Activated naive CD4-positive, alpha-beta T cell treated with anti-CD3 and anti-CD28 coated beads for 36 hours (primary cell): ENCODE results near the gene TNNT1. TPM values are rescaled to one million over a fixed set of nuclear protein-coding genes. Genes with fewer than 3 reads are reported as not detected.

Experiments used
- CTCF ChIA-PET: fragments of 350-600 bp; sonication (Branson Sonifier 250); formaldehyde crosslinking; loops from one replicate; lab custom pipeline; 2021; ENCODE audit warnings: antibody characterized with exemption; lab: Charles Lee
- DNase-seq: peaks from one replicate; pipeline ENCODE4 v3.0.0-alpha.2; 2020
- H3K27ac Mint-ChIP-seq: one replicate; pipeline ENCODE4 v1.8.0; 2021; ENCODE audit warnings: mild to moderate bottlenecking, mixed read lengths
- H3K27me3 Mint-ChIP-seq: one replicate; pipeline ENCODE4 v1.8.0; 2021; ENCODE audit warnings: low read depth, mixed read lengths
- H3K36me3 Mint-ChIP-seq: one replicate; pipeline ENCODE4 v1.8.0; 2021; ENCODE audit warnings: low read depth, mixed read lengths
- H3K4me1 Mint-ChIP-seq: one replicate; pipeline ENCODE4 v1.8.0; 2021; ENCODE audit warnings: low read depth, mixed read lengths
- H3K4me3 Mint-ChIP-seq: one replicate; pipeline ENCODE4 v1.8.0; 2021; ENCODE audit warnings: mild to moderate bottlenecking, moderate library complexity, mixed read lengths
- H3K9me3 Mint-ChIP-seq: one replicate; pipeline ENCODE4 v1.8.0; 2021; ENCODE audit warnings: mixed read lengths
- intact Hi-C: fragments of 100-400 bp; cut with micrococcal nuclease; formaldehyde crosslinking; loops from one replicate; pipeline ENCODE4 v1.15.1; 2023
- total RNA-seq, 2 experiments: library from RNA; stranded (reverse); gene quantifications; one replicate each; pipeline ENCODE4 v1.2.3, GENCODE V29; 2021

TNNT1 gene
- total RNA-seq, 2 experiments from 2014 or later: not detected

GRCh38 chr19:55097864-55098715 is 50.9 kb downstream of the TNNT1 start:
- Mint-ChIP-seq H3K27me3 (no peaks in the 10 kb centered on the region), H3K36me3 (peaks cover 22% of the 10 kb centered on the region), H3K9me3 (no peaks in the 10 kb centered on the region), H3K4me1 (no peaks in the 10 kb centered on the region), H3K27ac (no peak overlapping the region), H3K4me3 (no peak overlapping the region)
- CTCF ChIA-PET: no interaction called here
- DNase-seq: no peak
- intact Hi-C loops: no loop called here

GRCh38 chr19:55096061-55096701 is 52.8 kb downstream of the TNNT1 start:
- no peaks in the 10 kb centered on the region for H3K27me3 Mint-ChIP-seq
- H3K4me3 Mint-ChIP-seq: no peak overlapping the region
- no peak for DNase-seq
- H3K9me3 Mint-ChIP-seq: no peaks in the 10 kb centered on the region
- H3K4me1 Mint-ChIP-seq: no peaks in the 10 kb centered on the region
- peaks cover 14% of the 10 kb centered on the region for H3K36me3 Mint-ChIP-seq
- no peak overlapping the region for H3K27ac Mint-ChIP-seq
- intact Hi-C loops: no loop called here
- CTCF ChIA-PET: no interaction called here

GRCh38 chr19:55095260-55096060 is 53.5 kb downstream of the TNNT1 start:
- Mint-ChIP-seq H3K27ac (no peak overlapping the region), H3K4me3 (no peak overlapping the region), H3K27me3 (no peaks in the 10 kb centered on the region), H3K4me1 (no peaks in the 10 kb centered on the region), H3K36me3 (peaks cover 18% of the 10 kb centered on the region), H3K9me3 (no peaks in the 10 kb centered on the region)
- CTCF ChIA-PET: no interaction called here
- no peak for DNase-seq
- intact Hi-C loops: no loop called here

GRCh38 chr19:55094456-55095259 is 54.3 kb downstream of the TNNT1 start:
- H3K4me1 Mint-ChIP-seq: peaks cover 2% of the 10 kb centered on the region
- H3K4me3 Mint-ChIP-seq: no peak overlapping the region
- CTCF ChIA-PET: no interaction called here
- no peak for DNase-seq
- H3K9me3 Mint-ChIP-seq: no peaks in the 10 kb centered on the region
- peaks cover 2% of the 10 kb centered on the region for H3K27me3 Mint-ChIP-seq
- intact Hi-C loops: no loop called here
- H3K36me3 Mint-ChIP-seq: peaks cover 20% of the 10 kb centered on the region
- no peak overlapping the region for H3K27ac Mint-ChIP-seq

- peaks cover 20% of the 10 kb centered on the region for H3K36me3 Mint-ChIP-seq
- peaks cover 11% of the 10 kb centered on the region for H3K4me1 Mint-ChIP-seq
- no peak overlapping the region for H3K4me3 Mint-ChIP-seq
- DNase-seq: no peak
- peaks cover 16% of the 10 kb centered on the region for H3K27me3 Mint-ChIP-seq
- H3K9me3 Mint-ChIP-seq: no peaks in the 10 kb centered on the region
- intact Hi-C loops: no loop called here
- no peak overlapping the region for H3K27ac Mint-ChIP-seq
- CTCF ChIA-PET: no interaction called here
These were observed 56.3 kb downstream of the TNNT1 start for GRCh38 chr19:55092423-55093318.

GRCh38 chr19:55091955-55092354 is 57.1 kb downstream of the TNNT1 start:
- no peak for DNase-seq
- Mint-ChIP-seq H3K9me3 (no peaks in the 10 kb centered on the region), H3K27me3 (peaks cover 21% of the 10 kb centered on the region), H3K4me1 (peaks cover 17% of the 10 kb centered on the region), H3K27ac (no peak overlapping the region), H3K36me3 (peaks cover 20% of the 10 kb centered on the region), H3K4me3 (no peak overlapping the region)
- intact Hi-C loops: no loop called here
- CTCF ChIA-PET: no interaction called here

GRCh38 chr19:55091126-55091910 is 57.7 kb downstream of the TNNT1 start:
- Mint-ChIP-seq H3K4me1 (peaks cover 17% of the 10 kb centered on the region), H3K36me3 (peaks cover 20% of the 10 kb centered on the region), H3K9me3 (no peaks in the 10 kb centered on the region), H3K27ac (no peak overlapping the region), H3K27me3 (peaks cover 21% of the 10 kb centered on the region), H3K4me3 (no peak overlapping the region)
- DNase-seq: no peak
- intact Hi-C loops: no loop called here
- CTCF ChIA-PET: no interaction called here

- CTCF ChIA-PET: no interaction called here
- Mint-ChIP-seq H3K9me3 (no peaks in the 10 kb centered on the region), H3K27ac (no peak overlapping the region), H3K27me3 (peaks cover 27% of the 10 kb centered on the region), H3K4me3 (no peak overlapping the region), H3K4me1 (peaks cover 17% of the 10 kb centered on the region), H3K36me3 (peaks cover 20% of the 10 kb centered on the region)
- DNase-seq: no peak
- intact Hi-C loops: no loop called here
These were observed 58.4 kb downstream of the TNNT1 start for GRCh38 chr19:55090564-55090963.

GRCh38 chr19:55089342-55089944 is 59.6 kb downstream of the TNNT1 start:
- peaks cover 17% of the 10 kb centered on the region for H3K4me1 Mint-ChIP-seq
- H3K4me3 Mint-ChIP-seq: no peak overlapping the region
- peaks cover 15% of the 10 kb centered on the region for H3K36me3 Mint-ChIP-seq
- no peak overlapping the region for H3K27ac Mint-ChIP-seq
- no peak for DNase-seq
- peaks cover 37% of the 10 kb centered on the region for H3K27me3 Mint-ChIP-seq
- CTCF ChIA-PET: interaction anchor here (0.6 to 2.0 kb wide), 8 partner anchors 9 to 78 kb away, joined by 3 to 7 read pairs (median 3); no protein-coding TSS in a partner anchor
- H3K9me3 Mint-ChIP-seq: no peaks in the 10 kb centered on the region
- intact Hi-C loops: loop anchor here (10.0 kb wide), 2 partner anchors 75 to 625 kb away; partner anchors contain the start of genes DNAAF3 and LENG9
